ENCODE results near the gene APELA. TPM values are rescaled to one million over a fixed set of nuclear protein-coding genes. Genes with fewer than 3 reads are reported as not detected.

The APELA gene
- total RNA-seq, 1 donor from 2014 or later = not detected

- no peaks in the 10 kb centered on the region for H3K36me3 ChIP-seq
- no peak for DNase-seq (ENCODE audit: extremely low spot score in 2 of 2)
- intact Hi-C loops (cut with DNase I) = no loop called here
- H3K4me3 ChIP-seq = no peak overlapping the region
- no peak overlapping the region for H3K27ac ChIP-seq
- TF ChIP-seq POLR2A (IDR thresholded peaks at IDR 0.05) (no peak), CTCF (IDR thresholded peaks at IDR 0.05) (no peak), POLR2AphosphoS5 (IDR thresholded peaks at IDR 0.05; ENCODE audit: insufficient read depth in 1 of 2, low read depth in 1 of 2) (no peak)
- H3K9me3 ChIP-seq = no peaks in the 10 kb centered on the region
- H3K27me3 ChIP-seq = no peaks in the 10 kb centered on the region
- H3K4me1 ChIP-seq = no peaks in the 10 kb centered on the region
Measured at GRCh38 chr4:164856396-164856795, 20.6 kb upstream of the APELA start.

DNA sequence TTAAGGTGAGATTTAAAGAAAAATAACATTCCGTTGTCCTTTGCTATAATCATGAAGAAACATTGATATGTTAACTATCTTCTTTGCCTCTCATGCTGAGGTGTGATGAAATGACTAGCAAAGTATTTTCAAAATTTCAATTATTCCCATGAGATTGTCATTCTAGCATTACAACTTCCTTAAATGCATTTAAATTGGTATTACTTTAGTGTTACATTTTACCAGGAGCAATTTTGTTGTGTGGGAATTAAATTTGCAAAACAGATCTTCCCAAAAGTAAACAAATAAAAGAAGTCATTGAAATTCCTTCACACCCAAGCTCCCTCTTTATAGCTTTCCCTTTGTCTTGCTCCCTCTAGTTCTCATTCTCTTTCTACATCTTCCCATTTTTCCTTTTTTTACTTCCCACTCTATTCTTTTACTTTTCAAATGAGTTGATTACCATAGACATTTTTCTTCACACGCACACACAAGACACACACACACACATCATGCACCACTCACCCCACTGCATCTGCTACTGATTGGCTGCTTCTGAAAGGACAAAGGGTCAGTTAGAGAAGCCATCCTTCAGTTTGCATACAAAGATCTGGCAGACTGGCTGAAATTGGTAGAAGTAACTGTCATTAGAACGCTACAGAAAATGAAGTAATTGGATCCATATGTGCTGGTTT lies 10.0 kb upstream of the APELA start:
- Histone ChIP-seq H3K9me3 (no peaks in the 10 kb centered on the region), H3K4me1 (no peaks in the 10 kb centered on the region), H3K36me3 (no peaks in the 10 kb centered on the region), H3K27me3 (no peaks in the 10 kb centered on the region), H3K4me3 (no peak overlapping the region), H3K27ac (no peak overlapping the region)
- intact Hi-C loops (cut with DNase I) = no loop called here
- no peak for TF ChIP-seq CTCF (IDR thresholded peaks at IDR 0.05)
- no peak for TF ChIP-seq POLR2A (IDR thresholded peaks at IDR 0.05)
- TF ChIP-seq POLR2AphosphoS5 (IDR thresholded peaks at IDR 0.05; ENCODE audit: insufficient read depth in 1 of 2, low read depth in 1 of 2) = no peak
- DNase-seq (ENCODE audit: extremely low spot score in 2 of 2) = no peak

DNA sequence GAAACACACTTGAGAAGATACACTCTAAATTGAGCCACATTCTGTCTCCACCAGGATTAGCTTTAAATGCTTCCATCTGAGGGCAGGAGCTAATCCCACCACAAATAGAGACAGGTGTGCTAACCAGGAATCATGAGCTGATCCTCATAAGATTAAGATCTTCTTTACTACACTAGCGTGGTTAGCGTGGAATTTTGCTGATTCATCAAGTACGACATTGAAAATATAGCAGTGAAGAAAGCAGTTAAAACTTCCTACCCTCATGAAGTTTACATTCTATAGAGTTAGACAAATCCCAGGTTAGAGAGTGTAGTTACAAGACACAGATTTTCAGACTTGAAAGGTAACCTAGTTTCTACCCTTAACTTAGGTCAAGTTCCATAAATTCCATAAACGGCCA lies 5.3 kb upstream of the APELA start:
- no peak for DNase-seq (ENCODE audit: extremely low spot score in 2 of 2)
- TF ChIP-seq CTCF (IDR thresholded peaks at IDR 0.05) = no peak
- Histone ChIP-seq H3K27me3 (no peaks in the 10 kb centered on the region), H3K36me3 (no peaks in the 10 kb centered on the region), H3K4me1 (no peaks in the 10 kb centered on the region), H3K27ac (no peak overlapping the region), H3K9me3 (no peaks in the 10 kb centered on the region), H3K4me3 (no peak overlapping the region)
- intact Hi-C loops (cut with DNase I) = no loop called here

- H3K4me3 ChIP-seq = no peak overlapping the region
- no peak for DNase-seq (ENCODE audit: extremely low spot score in 2 of 2)
- no peak for TF ChIP-seq POLR2A (IDR thresholded peaks at IDR 0.05)
- TF ChIP-seq CTCF (IDR thresholded peaks at IDR 0.05) = no peak
- TF ChIP-seq POLR2AphosphoS5 (IDR thresholded peaks at IDR 0.05; ENCODE audit: insufficient read depth in 1 of 2, low read depth in 1 of 2) = no peak
- no peak overlapping the region for H3K27ac ChIP-seq
- H3K36me3 ChIP-seq = no peaks in the 10 kb centered on the region
- intact Hi-C loops (cut with DNase I) = no loop called here
- H3K9me3 ChIP-seq = no peaks in the 10 kb centered on the region
- no peaks in the 10 kb centered on the region for H3K27me3 ChIP-seq
- H3K4me1 ChIP-seq = no peaks in the 10 kb centered on the region
Measured at GRCh38 chr4:164872481-164872880, 4.5 kb upstream of the APELA start.

DNA sequence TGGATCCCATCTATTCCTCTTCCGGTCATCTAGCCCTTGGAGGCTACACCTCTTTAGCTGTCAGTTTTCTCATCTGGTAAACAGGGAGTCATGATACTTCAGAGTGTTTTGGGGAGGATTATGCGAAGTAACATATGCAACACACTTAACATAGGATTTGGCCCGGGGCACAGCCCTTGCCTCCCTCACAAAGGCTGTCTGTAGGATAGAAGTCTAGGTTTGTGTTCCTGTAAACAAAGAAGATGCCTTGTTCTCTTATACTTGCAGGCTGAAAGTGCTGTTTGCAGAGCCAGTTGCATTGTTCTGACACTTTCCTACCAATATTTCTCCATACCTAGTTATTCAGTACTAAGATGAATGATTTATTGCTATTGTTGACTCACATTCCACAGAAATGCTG lies 2.2 kb upstream of the APELA start:
- Histone ChIP-seq H3K9me3 (no peaks in the 10 kb centered on the region), H3K4me1 (no peaks in the 10 kb centered on the region), H3K27ac (no peak overlapping the region), H3K36me3 (no peaks in the 10 kb centered on the region), H3K4me3 (no peak overlapping the region), H3K27me3 (no peaks in the 10 kb centered on the region)
- intact Hi-C loops (cut with DNase I) = no loop called here
- no peak for DNase-seq (ENCODE audit: extremely low spot score in 2 of 2)
- TF ChIP-seq POLR2A (IDR thresholded peaks at IDR 0.05) = no peak
- no peak for TF ChIP-seq CTCF (IDR thresholded peaks at IDR 0.05)
- TF ChIP-seq POLR2AphosphoS5 (IDR thresholded peaks at IDR 0.05; ENCODE audit: insufficient read depth in 1 of 2, low read depth in 1 of 2) = no peak
